Fibroblast of lung (primary cell): ENCODE results near the gene CDHR2. TPM values are rescaled to one million over a fixed set of nuclear protein-coding genes. Genes with fewer than 3 reads are reported as not detected.

Source experiments
- DNase-seq, 2 donors: peaks; one replicate each; pipeline versions ENCODE4 v3.0.0 to v3.0.0-alpha.2; 2010; ENCODE audit warnings: low read depth in 2 of 2
- H2AFZ ChIP-seq: 2 replicates; pipeline ENCODE4 v1.5.1; 2012; ENCODE audit warnings: low read length, control low read depth, inconsistent platforms
- H3K27ac ChIP-seq: 2 replicates; pipeline ENCODE4 v1.5.1; 2011; ENCODE audit warnings: low read length, control low read depth; ENCODE audit not compliant: insufficient read depth
- H3K27me3 ChIP-seq: 2 replicates; pipeline ENCODE4 v1.5.1; 2011; ENCODE audit warnings: mild to moderate bottlenecking, low read length; ENCODE audit not compliant: control insufficient read depth, insufficient read depth
- H3K36me3 ChIP-seq: 2 replicates; pipeline ENCODE4 v1.5.1; 2011; ENCODE audit warnings: low read length; ENCODE audit not compliant: control insufficient read depth, insufficient read depth
- H3K4me1 ChIP-seq: 2 replicates; pipeline ENCODE4 v1.5.1; 2011; ENCODE audit warnings: low read length; ENCODE audit not compliant: control insufficient read depth, insufficient read depth; ENCODE audit errors: extremely low read depth
- H3K4me2 ChIP-seq: 2 replicates; pipeline ENCODE4 v1.5.1; 2011; ENCODE audit warnings: low read length, control low read depth; ENCODE audit not compliant: insufficient read depth; ENCODE audit errors: extremely low read depth
- H3K4me3 ChIP-seq, 4 experiments: fragments of 200-600 bp in 1 of 4; sonication (generic) in 1 of 4; replicated peaks in 1 of 4; 2 replicates each; pipeline ENCODE4 v1.5.1; 2011 to 2016; ENCODE audit warnings: low read length in 4 of 4, low read depth in 3 of 4, mild to moderate bottlenecking in 3 of 4, control low read depth in 2 of 4, inconsistent platforms in 1 of 4, mixed read lengths in 1 of 4; ENCODE audit not compliant: insufficient read depth in 1 of 4; ENCODE audit errors: control extremely low read depth in 1 of 4
- H3K79me2 ChIP-seq: 2 replicates; pipeline ENCODE4 v1.5.1; 2012; ENCODE audit warnings: mild to moderate bottlenecking, low read length, inconsistent platforms; ENCODE audit not compliant: control insufficient read depth, insufficient read depth
- H3K9ac ChIP-seq: 2 replicates; pipeline ENCODE4 v1.5.1; 2011; ENCODE audit warnings: mild to moderate bottlenecking, low read length, control low read depth; ENCODE audit not compliant: insufficient read depth
- H3K9me3 ChIP-seq: 2 replicates; pipeline ENCODE4 v1.5.1; 2012; ENCODE audit warnings: low read depth, low read length; ENCODE audit not compliant: control insufficient read depth, insufficient read depth
- H4K20me1 ChIP-seq: 2 replicates; pipeline ENCODE4 v1.5.1; 2011; ENCODE audit warnings: low read length; ENCODE audit not compliant: control insufficient read depth, insufficient read depth; ENCODE audit errors: extremely low read depth
- CTCF ChIP-seq, 2 donors: IDR thresholded peaks in 1 of 2; conservative IDR thresholded peaks in 1 of 2; 1 replicate in 1 of 2; 2 replicates in 1 of 2; pipeline ENCODE4 v1.5.1; 2011 to 2012; ENCODE audit warnings: low read length in 2 of 2, control low read depth in 1 of 2, inconsistent platforms in 1 of 2, low read depth in 1 of 2, mild to moderate bottlenecking in 1 of 2
- EZH2 ChIP-seq: IDR thresholded peaks from 2 replicates; pipeline ENCODE4 v1.5.1; 2012; ENCODE audit warnings: low read length, control low read depth, mild to moderate bottlenecking; ENCODE audit errors: missing control alignments
- polyA plus RNA-seq, 2 donors: library from polyadenylated mRNA; depleted of rRNA in 1 of 2; stranded (reverse) in 1 of 2; unstranded in 1 of 2; fragments of >200 nt; gene quantifications; 2 replicates each; pipeline ENCODE4 v1.2.1, GENCODE V29; 2011 to 2012; ENCODE audit warnings: missing spikeins in 1 of 2
- total RNA-seq: library from RNA; depleted of rRNA; stranded (reverse); fragments of >200 nt; gene quantifications from 2 replicates; pipeline ENCODE4 v1.2.1, GENCODE V29; 2014

Gene CDHR2
- total and polyA plus RNA-seq, 2 donors (not counting 1 experiment from before 2014, with no cell fraction given) = under 0.01 TPM; not detected in 1

GRCh38 chr5:176537554-176538229 is 11.4 kb upstream of the CDHR2 start:
- no peak for TF ChIP-seq CTCF (conservative IDR thresholded peaks at IDR 0.05 in 1 of 2, IDR thresholded peaks at IDR 0.05 in 1 of 2; ENCODE audit: low read depth in 1 of 2, low read length in 2 of 2)
- no peak for TF ChIP-seq EZH2
- Histone ChIP-seq H2AFZ (peak overlapping the region; percentile 89), H3K4me1 (peaks cover 21% of the 10 kb centered on the region), H3K4me3 (peak overlapping the region; percentile 72 to 91 (median 74)), H3K36me3 (no peaks in the 10 kb centered on the region), H4K20me1 (no peaks in the 10 kb centered on the region), H3K79me2 (peaks cover 17% of the 10 kb centered on the region), H3K27ac (peak overlapping the region; percentile 94), H3K9ac (peak overlapping the region; percentile 64), H3K4me2 (peak overlapping the region; percentile 93), H3K9me3 (no peaks in the 10 kb centered on the region), H3K27me3 (no peaks in the 10 kb centered on the region)
- DNase-seq = peak; percentile 100

GRCh38 chr5:176538230-176538988 is 10.7 kb upstream of the CDHR2 start:
- Histone ChIP-seq H4K20me1 (no peaks in the 10 kb centered on the region), H3K79me2 (peaks cover 17% of the 10 kb centered on the region), H3K4me1 (peaks cover 21% of the 10 kb centered on the region), H3K4me3 (peak overlapping the region in 3 of 4 experiments; percentile 44 to 91 (median 51)), H3K36me3 (no peaks in the 10 kb centered on the region), H2AFZ (peak overlapping the region; percentile 76), H3K9ac (no peak overlapping the region), H3K4me2 (peak overlapping the region; percentile 64), H3K9me3 (no peaks in the 10 kb centered on the region), H3K27ac (no peak overlapping the region), H3K27me3 (no peaks in the 10 kb centered on the region)
- no peak for DNase-seq
- TF ChIP-seq CTCF (conservative IDR thresholded peaks at IDR 0.05 in 1 of 2, IDR thresholded peaks at IDR 0.05 in 1 of 2; ENCODE audit: low read depth in 1 of 2, low read length in 2 of 2) (no peak), EZH2 (no peak)

GRCh38 chr5:176538989-176539384 is 10.2 kb upstream of the CDHR2 start:
- no peak overlapping the region for H3K27ac ChIP-seq
- no peak overlapping the region for H3K9ac ChIP-seq
- no peak overlapping the region for H2AFZ ChIP-seq
- no peak for TF ChIP-seq CTCF (conservative IDR thresholded peaks at IDR 0.05 in 1 of 2, IDR thresholded peaks at IDR 0.05 in 1 of 2; ENCODE audit: low read depth in 1 of 2, low read length in 2 of 2)
- TF ChIP-seq EZH2 = no peak
- H3K79me2 ChIP-seq = peaks cover 17% of the 10 kb centered on the region
- no peak for DNase-seq
- H3K4me2 ChIP-seq = peak overlapping the region; percentile 3
- H3K9me3 ChIP-seq = no peaks in the 10 kb centered on the region
- H4K20me1 ChIP-seq = no peaks in the 10 kb centered on the region
- H3K4me1 ChIP-seq = peaks cover 24% of the 10 kb centered on the region
- no peaks in the 10 kb centered on the region for H3K27me3 ChIP-seq
- H3K4me3 ChIP-seq = no peak overlapping the region
- H3K36me3 ChIP-seq = no peaks in the 10 kb centered on the region
